HG03558 (cell line): ENCODE data around the gene TCF3.

Experiments used
- ATAC-seq: cut with Tn5 transposase; IDR thresholded peaks from one replicate; pipeline ENCODE4 v1.9.1; 2021; ENCODE audit warnings: moderate number of reproducible peaks; ENCODE audit not compliant: unreplicated experiment; ENCODE audit errors: extremely low read depth

TCF3 gene

DNA sequence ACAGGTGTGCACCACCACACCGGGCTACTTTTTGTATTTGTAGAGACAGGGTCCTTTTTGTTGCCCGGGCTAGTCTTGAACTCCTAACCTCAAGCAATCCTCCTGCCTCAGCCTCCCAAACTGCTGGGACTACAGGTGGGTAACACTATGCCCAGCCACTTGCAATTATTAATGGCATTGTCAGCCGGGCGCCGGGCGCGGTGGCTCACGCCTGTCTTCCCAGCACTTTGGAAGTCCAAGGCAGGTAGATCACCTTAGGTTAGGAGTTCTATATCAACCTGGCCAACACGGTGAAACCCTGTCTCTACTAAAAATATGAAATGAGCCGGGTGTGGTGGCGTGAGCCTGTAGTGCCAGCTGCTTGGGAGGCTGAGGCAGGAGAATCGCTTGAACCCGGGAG, 81.6 kb downstream of the TCF3 start:
- no peak for ATAC-seq

DNA sequence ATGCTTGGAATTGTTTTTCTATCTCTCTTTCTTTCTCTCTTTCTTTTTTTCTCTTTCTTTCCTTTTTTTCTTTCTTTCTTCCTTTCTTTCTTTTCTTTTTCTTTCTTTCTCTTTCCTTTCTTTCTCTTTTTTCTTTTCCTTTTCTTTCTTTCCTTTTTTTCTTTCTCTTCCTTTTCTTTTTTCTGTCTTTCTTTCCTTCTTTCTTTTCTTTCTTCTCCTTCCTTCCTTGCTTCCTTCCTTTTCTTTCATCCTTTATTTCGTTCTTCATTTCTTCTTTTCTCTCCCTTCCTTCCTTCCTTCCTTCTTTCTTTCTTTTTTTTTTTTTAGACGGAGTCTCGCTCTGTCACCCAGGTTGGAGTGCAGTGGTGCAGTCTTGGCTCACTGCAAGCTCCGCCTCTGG, 82.4 kb downstream of the TCF3 start:
- no peak for ATAC-seq

DNA sequence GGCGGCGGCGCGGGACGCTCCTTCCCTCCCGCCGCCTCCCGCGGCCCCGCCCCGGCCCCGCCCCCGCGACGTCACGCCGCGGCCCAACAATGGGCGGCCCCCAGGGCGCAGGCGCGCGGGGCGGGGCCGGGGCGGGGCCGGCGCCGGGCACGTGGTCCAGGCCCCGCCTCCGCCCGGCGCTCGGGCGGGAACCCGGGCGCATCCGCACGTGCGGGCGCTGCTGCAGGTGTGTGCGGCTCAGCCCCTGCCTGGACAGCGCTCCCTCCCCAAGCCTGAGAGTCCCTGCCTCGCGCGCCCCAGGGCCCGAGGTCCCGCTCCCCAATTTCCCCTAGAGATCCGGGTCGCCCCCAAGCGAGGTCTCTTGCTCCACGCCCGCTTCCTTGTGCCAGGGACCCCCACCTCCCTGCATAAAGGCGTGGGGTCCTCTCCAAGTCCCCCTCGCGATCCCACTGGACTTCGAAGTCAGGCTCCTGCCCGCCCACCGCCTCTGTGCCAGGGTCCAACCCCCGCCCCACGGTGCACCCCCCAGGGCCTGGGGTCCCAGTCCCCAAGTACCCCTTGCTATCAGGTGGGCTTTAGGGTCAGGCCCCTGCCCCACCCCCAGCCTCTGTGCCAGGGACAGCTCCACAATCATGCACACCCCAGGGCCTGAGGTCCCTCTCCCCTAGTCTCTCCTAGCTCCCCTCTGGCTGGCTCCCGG, 83.9 kb downstream of the TCF3 start, which contains the start of gene MEX3D:
Gene MEX3D (minus strand): TSS at position 6 of the 700 bp plus-strand sequence. CDS start 267 bp downstream, outside the sequence.
- no peak for ATAC-seq

DNA sequence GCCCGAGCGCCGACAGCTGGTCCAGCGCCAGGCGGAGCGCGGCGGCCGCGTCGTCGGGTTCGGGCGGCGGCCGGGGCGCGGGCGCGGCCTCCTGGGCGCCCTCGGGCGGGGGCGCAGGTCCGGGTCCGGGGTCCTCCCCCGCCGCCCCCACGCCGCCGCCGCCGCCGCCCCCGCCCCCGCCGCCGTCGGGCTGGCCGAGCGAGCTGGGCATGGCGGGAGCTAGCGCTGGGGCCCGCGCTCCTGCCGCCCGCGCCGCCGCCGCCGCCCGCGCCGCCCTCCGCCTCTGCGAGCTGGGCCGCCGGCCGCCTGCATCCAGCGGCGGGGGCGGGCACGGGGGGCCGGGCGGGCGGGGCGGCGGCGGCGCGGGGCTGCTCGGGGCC, 84.6 kb downstream of the TCF3 start:
- no peak for ATAC-seq

DNA sequence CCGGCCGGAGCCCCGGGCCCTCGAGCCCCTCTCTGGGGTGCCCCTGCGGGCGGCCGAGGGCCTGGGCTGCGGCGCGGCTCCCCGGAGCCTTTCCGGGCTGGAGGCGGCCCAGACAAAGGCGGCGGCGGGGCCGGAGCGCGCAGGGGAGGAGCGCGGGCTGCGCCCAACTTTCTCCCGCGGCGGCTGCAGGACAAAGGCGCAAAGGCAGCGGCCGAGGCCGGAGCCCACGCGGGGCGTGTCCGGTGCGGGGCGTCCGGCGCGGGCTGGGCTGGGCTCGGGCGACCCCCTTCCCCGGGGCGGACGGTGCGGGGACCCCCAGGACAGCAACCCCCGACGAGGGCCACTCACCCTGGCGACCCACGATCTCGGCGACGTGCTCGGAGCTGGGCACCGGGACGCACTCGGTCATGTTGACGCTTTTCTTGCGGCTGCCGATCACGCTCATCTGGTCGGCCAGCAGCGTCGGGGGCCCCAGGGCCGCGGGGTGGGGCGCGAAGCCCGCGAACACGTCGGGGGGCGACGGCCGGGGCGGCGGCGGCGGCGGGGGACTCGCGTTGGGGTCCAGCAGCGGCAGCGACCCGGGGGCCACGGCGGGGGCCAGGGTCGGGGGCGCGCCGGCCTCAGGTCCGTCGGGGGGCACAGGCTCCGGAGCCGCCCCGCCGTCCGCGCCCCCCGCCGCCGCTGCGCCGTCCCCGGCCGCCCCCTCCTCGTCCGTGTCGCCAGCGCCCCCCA, 85.1 kb downstream of the TCF3 start:
- no peak for ATAC-seq

DNA sequence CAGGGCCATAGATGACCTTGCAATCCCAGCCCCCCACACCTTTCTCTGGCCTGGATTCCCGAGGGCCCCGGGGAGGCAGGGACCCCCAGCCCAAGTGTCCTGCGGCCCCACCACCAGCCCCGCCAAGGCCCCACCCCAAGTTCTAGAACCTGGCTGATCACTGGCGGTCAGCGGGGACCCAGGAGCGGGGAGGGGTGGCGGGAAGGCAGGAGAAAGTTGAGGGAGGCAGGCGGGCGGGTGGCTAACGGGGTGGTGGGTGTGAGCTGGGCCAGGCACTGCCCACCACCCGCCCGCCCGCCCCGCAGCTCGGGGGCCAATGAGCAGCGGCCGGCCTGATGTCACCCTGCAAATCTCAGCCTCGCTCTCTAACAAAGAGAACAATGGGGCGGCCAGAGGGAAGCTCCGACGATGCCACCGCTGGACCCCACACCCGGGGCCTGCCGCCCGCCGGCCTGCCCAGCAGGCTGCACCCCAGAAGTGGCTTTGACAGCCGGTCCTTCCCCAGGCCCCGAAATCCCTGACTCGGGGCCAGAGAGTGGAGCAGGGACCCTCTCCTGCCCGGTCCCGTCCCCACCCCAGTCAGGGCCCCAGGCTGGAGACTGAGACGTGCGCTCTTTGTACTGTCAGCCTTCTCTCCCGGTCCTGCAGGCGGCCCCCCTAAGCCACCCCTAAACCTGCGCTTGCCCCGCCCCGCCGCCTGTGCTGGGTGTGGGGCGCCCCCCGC, 85.9 kb downstream of the TCF3 start:
- no peak for ATAC-seq

DNA sequence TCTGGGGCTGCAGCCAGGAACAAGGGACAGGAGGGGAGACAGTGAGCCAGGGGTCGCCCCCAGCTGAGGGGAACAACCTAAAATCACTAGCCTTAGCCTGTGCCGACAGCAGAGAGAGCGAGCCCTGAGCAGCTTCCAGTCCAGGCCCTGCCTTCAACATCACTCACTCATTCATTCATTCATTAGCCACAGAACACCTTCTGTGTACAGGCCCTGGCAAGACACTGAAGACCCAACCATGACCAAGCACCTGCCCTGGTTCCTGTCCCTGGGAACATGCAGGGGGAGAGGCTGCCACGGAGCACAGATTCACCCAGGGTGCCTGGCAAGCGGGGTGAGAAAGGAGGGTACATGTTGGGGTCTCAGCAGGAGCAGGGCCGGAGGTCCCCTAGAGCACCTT, 89.2 kb downstream of the TCF3 start:
- no peak for ATAC-seq

DNA sequence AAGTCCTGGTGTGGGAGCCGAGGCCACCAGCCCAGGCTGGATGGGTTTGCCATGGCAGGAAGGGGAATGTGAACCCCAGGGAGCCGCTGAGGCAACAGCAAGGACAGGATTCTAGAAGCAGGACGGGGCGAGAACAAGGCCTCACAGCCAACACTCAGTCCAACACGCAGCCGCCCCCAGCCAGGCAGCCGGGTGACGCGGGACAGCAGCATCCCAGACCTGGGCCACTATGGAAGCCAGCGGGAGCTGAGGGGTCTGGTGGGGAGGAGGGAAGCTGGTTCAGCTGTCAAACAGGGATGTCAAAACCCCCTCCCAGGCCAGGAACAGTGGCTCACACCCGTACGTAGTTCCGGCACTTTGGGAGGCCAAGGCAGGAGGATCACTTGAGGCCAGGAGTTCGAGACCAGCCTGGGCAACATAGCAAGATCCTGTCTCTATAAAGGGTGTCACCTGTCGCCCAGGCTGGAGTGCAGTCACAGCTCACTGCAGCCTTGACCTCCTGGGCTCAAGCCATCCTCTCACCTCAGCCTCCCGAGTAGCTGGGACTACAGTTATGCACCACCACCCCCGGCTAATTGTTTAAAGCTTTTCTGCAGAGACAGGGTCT, 91.1 kb downstream of the TCF3 start:
- ATAC-seq = no peak

DNA sequence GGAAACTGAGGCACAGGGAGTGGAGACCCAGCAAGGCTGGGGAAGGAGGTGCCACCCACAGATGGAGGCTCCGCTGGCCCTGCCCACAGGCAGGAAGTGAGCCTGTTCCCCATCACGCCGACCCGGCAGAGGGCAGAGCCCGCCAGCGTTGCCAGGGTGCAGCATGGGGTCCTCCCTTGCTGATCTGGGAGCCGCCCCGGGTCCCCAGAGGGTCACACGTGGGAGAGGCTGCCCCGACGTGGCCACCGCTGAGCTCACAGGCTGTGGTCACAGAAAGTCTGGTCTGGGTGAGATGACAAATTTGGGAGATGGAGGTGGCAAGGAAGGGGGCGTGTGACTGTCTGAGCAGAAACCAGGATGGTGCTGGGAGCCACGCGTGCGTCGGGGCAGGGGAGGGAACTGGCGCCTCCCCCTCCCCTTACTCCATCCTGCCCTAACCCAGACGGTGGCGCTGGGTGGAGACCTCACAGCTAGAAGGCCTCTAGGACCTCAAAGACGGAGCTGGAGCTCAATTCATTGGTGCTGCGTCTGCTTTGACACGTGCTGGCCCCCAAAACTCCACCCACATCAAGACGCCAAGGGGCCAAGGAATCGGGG, 92.0 kb downstream of the TCF3 start:
- ATAC-seq = no peak
